HL-60 (cell line): ENCODE measurements around the gene NDUFAF8.

Experiments
- DNase-seq, 2 experiments: peaks; one replicate each; pipeline ENCODE4 v3.0.0-alpha.2; 2010 to 2020; ENCODE audit warnings: low read depth in 1 of 2, low spot score in 1 of 2
- H3K27ac ChIP-seq: fragments of 250-450 bp; sonication (Bioruptor Pico); replicated peaks from 2 replicates; pipeline ENCODE4 v1.5.1; 2020; ENCODE audit warnings: mild to moderate bottlenecking, moderate library complexity
- H3K27me3 ChIP-seq: fragments of 250-450 bp; sonication (Bioruptor Pico); 2 replicates; pipeline ENCODE4 v1.5.1; 2021; ENCODE audit warnings: mild to moderate bottlenecking, moderate library complexity; ENCODE audit not compliant: insufficient read depth, poor library complexity, severe bottlenecking
- H3K4me3 ChIP-seq: replicated peaks from 2 replicates; pipeline ENCODE4 v1.5.1; 2011; ENCODE audit warnings: mild to moderate bottlenecking, control low read depth, low read length; ENCODE audit not compliant: insufficient read depth
- CTCF ChIP-seq: IDR thresholded peaks from one replicate; pipeline ENCODE4 v1.5.1; 2011; ENCODE audit warnings: low read length, control low read depth, inconsistent platforms; ENCODE audit not compliant: insufficient read depth
- GABPA ChIP-seq: IDR thresholded peaks from 2 replicates; pipeline ENCODE4 v1.6.1; 2012; ENCODE audit warnings: low read depth
- POLR2AphosphoS5 ChIP-seq: IDR thresholded peaks from 2 replicates; pipeline ENCODE4 v1.6.1; 2012; ENCODE audit warnings: low read depth
- REST ChIP-seq: IDR thresholded peaks from 2 replicates; pipeline ENCODE4 v1.6.1; 2012; ENCODE audit warnings: low read depth; ENCODE audit not compliant: insufficient replicate concordance
- SPI1 ChIP-seq: IDR thresholded peaks from 2 replicates; pipeline ENCODE4 v1.6.1; 2012; ENCODE audit warnings: low read depth, mild to moderate bottlenecking, borderline replicate concordance

NDUFAF8 gene

GRCh38 chr17:81265576-81265975, 26.5 kb downstream of the NDUFAF8 start:
- no peak overlapping the region for H3K4me3 ChIP-seq
- DNase-seq: no peak
- H3K27me3 ChIP-seq: no peaks in the 10 kb centered on the region
- H3K27ac ChIP-seq: no peak overlapping the region
- no peak for TF ChIP-seq CTCF
- TF ChIP-seq REST: no peak
- no peak for TF ChIP-seq GABPA
- no peak for TF ChIP-seq SPI1
- no peak for TF ChIP-seq POLR2AphosphoS5

- Histone ChIP-seq H3K27ac (peak overlapping the region; percentile 37; the same call in 1 of the 2 replicates), H3K27me3 (no peaks in the 10 kb centered on the region), H3K4me3 (no peak overlapping the region)
- no peak for DNase-seq
- TF ChIP-seq POLR2AphosphoS5: no peak
- no peak for TF ChIP-seq REST
- TF ChIP-seq GABPA: no peak
- TF ChIP-seq SPI1: no peak
- no peak for TF ChIP-seq CTCF
Observed at GRCh38 chr17:81267390-81268067, 28.4 kb downstream of the NDUFAF8 start.

GRCh38 chr17:81270279-81270678, 31.2 kb downstream of the NDUFAF8 start:
- H3K4me3 ChIP-seq: no peak overlapping the region
- no peak overlapping the region for H3K27ac ChIP-seq
- H3K27me3 ChIP-seq: no peaks in the 10 kb centered on the region
- TF ChIP-seq GABPA (no peak), POLR2AphosphoS5 (0 out of 2 replicates have a peak, but pooled peaks have one; percentile 11)
- DNase-seq: no peak

GRCh38 chr17:81271226-81271625, 32.1 kb downstream of the NDUFAF8 start:
- no peak overlapping the region for H3K4me3 ChIP-seq
- H3K27me3 ChIP-seq: no peaks in the 10 kb centered on the region
- no peak overlapping the region for H3K27ac ChIP-seq
- no peak for DNase-seq
- no peak for TF ChIP-seq POLR2AphosphoS5
- no peak for TF ChIP-seq CTCF
- TF ChIP-seq SPI1: no peak
- no peak for TF ChIP-seq REST
- no peak for TF ChIP-seq GABPA
